Suppressor macrophage treated with lipopolysaccharide for 1 hour (primary cell): ENCODE measurements around the gene SUSD4.

Experiments
- DNase-seq, 3 donors: peaks; one replicate each; pipeline ENCODE4 v3.0.0-alpha.2; 2020 to 2022

SUSD4 gene

GRCh38 chr1:223227031-223227430 is 136.9 kb downstream of the SUSD4 start:
- DNase-seq: no peak

GRCh38 chr1:223226271-223226670 is 137.7 kb downstream of the SUSD4 start:
- no peak for DNase-seq

- no peak for DNase-seq
Measured at GRCh38 chr1:223225481-223225880, 138.5 kb downstream of the SUSD4 start.

- no peak for DNase-seq
Measured at GRCh38 chr1:223225061-223225460, 138.9 kb downstream of the SUSD4 start.

GRCh38 chr1:223224465-223224864 is 139.5 kb downstream of the SUSD4 start:
- no peak for DNase-seq

GRCh38 chr1:223223091-223223995 is 140.6 kb downstream of the SUSD4 start:
- DNase-seq: no peak

DNA sequence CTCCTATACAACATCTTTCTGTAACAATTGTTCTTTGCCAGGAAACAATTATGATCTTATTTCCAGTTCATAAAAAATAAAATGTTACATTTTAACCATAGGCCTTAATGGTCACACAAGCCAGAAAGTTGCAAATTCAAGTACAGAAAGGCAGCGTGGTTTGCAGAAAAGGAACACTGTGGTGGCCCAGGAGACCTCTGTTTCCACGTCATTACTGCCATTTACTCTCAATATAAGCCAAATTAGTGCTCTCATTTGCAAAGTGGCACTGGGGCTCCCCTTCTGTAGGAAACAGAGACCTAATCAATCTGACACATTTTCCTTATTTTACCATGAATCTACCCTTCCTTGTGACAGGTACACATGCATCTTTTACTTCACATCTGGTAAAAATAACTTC is 141.6 kb downstream of the SUSD4 start:
- DNase-seq: no peak

GRCh38 chr1:223221686-223222085 is 142.3 kb downstream of the SUSD4 start:
- no peak for DNase-seq

GRCh38 chr1:223219846-223220610 is 143.9 kb downstream of the SUSD4 start:
- no peak for DNase-seq

- DNase-seq: no peak
Measured at GRCh38 chr1:223219318-223219635, 144.7 kb downstream of the SUSD4 start.

GRCh38 chr1:223217781-223218180 is 146.2 kb downstream of the SUSD4 start:
- no peak for DNase-seq

DNA sequence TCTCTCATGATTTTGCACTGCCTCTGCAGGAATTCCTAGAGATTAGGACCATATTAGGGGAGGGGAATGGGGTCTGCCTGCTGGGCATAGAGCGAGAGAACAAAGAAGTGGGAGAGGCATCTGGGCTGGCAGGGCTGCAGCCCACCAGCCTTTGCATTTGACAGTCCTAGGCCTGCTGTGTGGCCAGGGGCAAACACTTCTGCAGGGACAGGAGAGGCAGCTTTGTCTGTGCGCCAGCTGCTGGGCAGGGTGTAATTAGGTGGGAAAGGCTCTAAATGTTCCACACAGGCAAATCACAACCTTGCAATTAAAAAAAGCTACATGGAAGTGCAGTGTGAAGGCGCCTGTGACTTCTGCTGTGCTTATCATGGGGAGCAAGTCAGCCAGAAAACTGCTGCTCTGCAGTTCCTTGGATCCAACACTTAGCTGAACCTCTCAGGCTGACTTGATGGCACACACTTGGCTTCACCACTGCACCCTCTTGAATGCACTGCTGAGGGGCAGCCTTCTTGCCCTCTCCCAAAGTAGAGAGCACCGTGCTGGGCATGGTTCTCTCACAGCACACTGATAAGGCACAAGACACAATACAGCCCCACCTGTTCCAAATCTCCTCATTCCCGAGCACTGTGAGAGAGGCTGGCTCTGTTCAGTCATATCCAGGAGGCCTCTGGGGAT is 147.3 kb downstream of the SUSD4 start:
- no peak for DNase-seq

- no peak for DNase-seq
Measured at GRCh38 chr1:223216074-223216473, 147.9 kb downstream of the SUSD4 start.

- no peak for DNase-seq
Measured at GRCh38 chr1:223215026-223215425, 148.9 kb downstream of the SUSD4 start.

- DNase-seq: no peak
Measured at GRCh38 chr1:223214261-223214807, 149.6 kb downstream of the SUSD4 start.

- no peak for DNase-seq
Measured at GRCh38 chr1:223212441-223212840, 151.5 kb downstream of the SUSD4 start.

GRCh38 chr1:223211323-223211985 is 152.5 kb downstream of the SUSD4 start:
- DNase-seq: no peak

DNA sequence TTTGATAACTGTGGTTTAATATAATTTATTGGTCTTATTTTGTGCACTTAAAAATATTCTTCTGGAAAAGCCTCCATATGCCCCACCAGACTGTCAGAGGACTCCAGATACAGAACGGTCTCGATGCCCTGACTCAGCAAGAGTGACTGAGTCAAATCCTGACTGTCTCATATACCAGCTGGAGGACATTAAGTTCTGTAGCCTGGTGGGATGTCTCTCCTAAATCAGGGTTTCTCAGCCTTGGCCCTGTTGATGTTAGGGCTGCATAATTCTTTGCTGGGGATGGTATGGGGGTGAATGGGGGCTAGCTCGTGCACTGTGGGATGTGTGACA is 153.2 kb downstream of the SUSD4 start:
- no peak for DNase-seq

GRCh38 chr1:223209992-223210787 is 153.8 kb downstream of the SUSD4 start:
- DNase-seq: no peak

DNA sequence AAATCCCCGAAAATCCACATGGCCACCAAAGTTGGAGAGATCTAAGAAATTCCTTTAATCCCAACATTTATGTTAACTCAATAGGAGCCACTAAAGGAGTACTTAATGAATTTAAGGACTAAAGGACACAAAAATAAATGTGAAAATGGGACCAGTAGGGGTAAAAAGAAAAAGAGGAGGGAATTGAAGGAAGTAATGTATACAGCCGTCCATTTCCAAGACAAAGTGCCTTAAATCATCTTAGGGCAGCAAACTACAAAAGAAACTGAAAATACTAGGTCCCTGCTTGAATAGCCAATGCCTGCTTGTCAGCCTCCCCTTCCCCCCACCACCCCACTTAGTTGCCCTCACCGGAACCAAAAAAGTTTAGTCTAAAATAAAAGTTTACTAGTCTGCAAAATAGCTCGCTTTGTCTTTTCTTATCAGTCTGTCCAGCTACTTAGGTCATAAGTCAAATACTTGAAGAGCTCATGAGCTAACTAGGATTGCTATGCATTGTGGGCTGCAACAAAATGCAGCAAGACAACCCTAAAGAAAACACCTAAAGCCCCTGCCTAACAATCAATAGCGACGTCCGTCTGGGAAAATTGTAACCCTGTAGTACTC is 154.6 kb downstream of the SUSD4 start:
- DNase-seq: no peak
